SK-N-MC (cell line): Measurements from ENCODE around the gene GLI1.
"Not testable (repeated sequence)": the region's sequence is repeated elsewhere in the genome, so short reads cannot be mapped to it uniquely, and the experiment has no call there.

ENCODE experiments used
- EZH2 ChIP-seq: fragments of 200-600 bp; sonication (generic); IDR thresholded peaks from one replicate; pipeline ENCODE4 v1.6.1; 2017; ENCODE audit warnings: antibody characterized with exemption
- FOXP2 ChIP-seq: optimal IDR thresholded peaks from 2 replicates; pipeline ENCODE3; 2011; ENCODE audit warnings: mild to moderate bottlenecking, moderate library complexity; ENCODE audit not compliant: insufficient read depth; ENCODE audit errors: extremely low read length, control extremely low read depth
- POLR2AphosphoS5 ChIP-seq: IDR thresholded peaks from 2 replicates; pipeline ENCODE4 v1.6.1; 2012; ENCODE audit warnings: mild to moderate bottlenecking, low read depth, low read length, borderline replicate concordance

GRCh38 chr12:57444337-57444736, 15.2 kb upstream of the GLI1 start:
- not testable (repeated sequence) for TF ChIP-seq EZH2, POLR2AphosphoS5, FOXP2
